HG02642 (cell line): ENCODE results near the gene GPR142.

ENCODE experiments used
- ATAC-seq: cut with Tn5 transposase; IDR thresholded peaks from one replicate; pipeline ENCODE4 v1.9.1; 2021; ENCODE audit warnings: mild to moderate bottlenecking; ENCODE audit not compliant: unreplicated experiment, poor library complexity

GPR142 gene

GRCh38 chr17:74368341-74369081, 1.2 kb downstream of the GPR142 start:
- ATAC-seq: no peak

- no peak for ATAC-seq
Measured at GRCh38 chr17:74369221-74369620, 1.9 kb downstream of the GPR142 start.

GRCh38 chr17:74369665-74370490, 2.6 kb downstream of the GPR142 start:
- ATAC-seq: no peak

GRCh38 chr17:74371653-74372147, 4.4 kb downstream of the GPR142 start:
- no peak for ATAC-seq

- no peak for ATAC-seq
Measured at GRCh38 chr17:74372426-74372825, 5.1 kb downstream of the GPR142 start.

GRCh38 chr17:74373838-74374606, 6.7 kb downstream of the GPR142 start:
- ATAC-seq: no peak

GRCh38 chr17:74374858-74375257, 7.6 kb downstream of the GPR142 start:
- no peak for ATAC-seq

GRCh38 chr17:74379495-74380085, 12.3 kb downstream of the GPR142 start:
- peak; percentile 76 for ATAC-seq

GRCh38 chr17:74380086-74380958, 13.0 kb downstream of the GPR142 start:
- no peak for ATAC-seq

GRCh38 chr17:74380959-74381808, 13.9 kb downstream of the GPR142 start:
- no peak for ATAC-seq

GRCh38 chr17:74383141-74383540, 15.8 kb downstream of the GPR142 start:
- no peak for ATAC-seq

GRCh38 chr17:74385201-74385600, 17.9 kb downstream of the GPR142 start:
- ATAC-seq: no peak

GRCh38 chr17:74386386-74386785, 19.1 kb downstream of the GPR142 start:
- no peak for ATAC-seq

GRCh38 chr17:74387365-74388218, 20.3 kb downstream of the GPR142 start:
- no peak for ATAC-seq

- ATAC-seq: no peak
Measured at GRCh38 chr17:74389084-74389753, 21.9 kb downstream of the GPR142 start.

- ATAC-seq: no peak
Measured at GRCh38 chr17:74389937-74390679, 22.8 kb downstream of the GPR142 start.
